ENCODE measurements around the gene RPRD1B. TPM values are rescaled to one million over a fixed set of nuclear protein-coding genes. Genes with fewer than 3 reads are reported as not detected.

RPRD1B gene
- total RNA-seq, 2 donors from 2014 or later: 78.6 to 86.4 TPM

GRCh38 chr20:38031957-38032356, 1.6 kb upstream of the RPRD1B start:
- intact Hi-C loops (cut with DNase I): no loop called here
- no peak for DNase-seq
- ATAC-seq: no peak

GRCh38 chr20:38032585-38033329, 789 bp upstream of the RPRD1B start:
- no peak for DNase-seq
- ATAC-seq: peak; percentile 28 to 42
- intact Hi-C loops (cut with DNase I): no loop called here

- intact Hi-C loops (cut with DNase I): no loop called here
Measured at GRCh38 chr20:38034108-38034649, 633 bp downstream of the RPRD1B start.

GRCh38 chr20:38034961-38035360, 1.4 kb downstream of the RPRD1B start:
- ATAC-seq: no peak
- intact Hi-C loops (cut with DNase I): no loop called here

More at GRCh38 chr20:38034108-38034649, 633 bp downstream of the RPRD1B start:
- DNase-seq (no peak), ATAC-seq (peak; percentile 23 to 24)

DNA sequence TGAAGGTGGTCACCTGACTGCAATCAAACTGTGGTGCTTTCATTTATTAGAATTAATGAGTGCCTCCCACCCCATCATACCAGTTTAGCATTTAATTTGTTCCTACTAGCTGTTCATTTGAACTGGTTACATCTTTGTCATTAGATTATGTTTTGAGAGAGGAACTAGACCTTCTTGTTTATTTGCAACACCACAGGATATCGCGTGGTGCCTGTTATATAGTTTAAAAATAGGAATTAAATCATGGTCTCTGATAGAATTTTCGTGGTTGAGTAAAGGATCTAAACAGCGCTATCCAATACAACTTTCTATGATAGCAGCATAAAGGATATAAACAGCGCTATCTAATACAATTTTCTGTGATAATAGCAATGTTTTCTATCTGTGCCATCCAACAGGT, 2.8 kb downstream of the RPRD1B start:
- DNase-seq (no peak), ATAC-seq (no peak)
- intact Hi-C loops (cut with DNase I): no loop called here

More at GRCh38 chr20:38034961-38035360, 1.4 kb downstream of the RPRD1B start:
- DNase-seq: no peak

DNA sequence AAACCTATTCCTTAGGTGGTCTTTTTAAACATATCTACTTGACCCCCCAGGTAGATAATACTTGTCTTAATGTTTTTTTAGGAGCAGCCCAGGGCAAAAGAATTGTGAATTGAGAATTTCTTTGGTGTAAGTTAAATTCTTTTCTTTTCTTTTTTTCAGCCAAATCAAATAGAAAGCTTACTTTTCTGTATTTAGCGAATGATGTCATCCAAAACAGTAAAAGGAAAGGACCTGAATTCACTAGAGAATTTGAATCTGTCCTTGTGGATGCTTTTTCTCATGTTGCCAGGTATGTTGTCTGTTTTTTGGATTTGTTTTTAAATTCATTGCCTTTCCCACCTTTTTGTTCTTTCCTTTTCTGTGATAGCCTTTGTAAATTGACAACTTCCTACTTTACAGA, 6.7 kb downstream of the RPRD1B start:
- intact Hi-C loops (cut with DNase I): no loop called here
- ATAC-seq: no peak
- no peak for DNase-seq

DNA sequence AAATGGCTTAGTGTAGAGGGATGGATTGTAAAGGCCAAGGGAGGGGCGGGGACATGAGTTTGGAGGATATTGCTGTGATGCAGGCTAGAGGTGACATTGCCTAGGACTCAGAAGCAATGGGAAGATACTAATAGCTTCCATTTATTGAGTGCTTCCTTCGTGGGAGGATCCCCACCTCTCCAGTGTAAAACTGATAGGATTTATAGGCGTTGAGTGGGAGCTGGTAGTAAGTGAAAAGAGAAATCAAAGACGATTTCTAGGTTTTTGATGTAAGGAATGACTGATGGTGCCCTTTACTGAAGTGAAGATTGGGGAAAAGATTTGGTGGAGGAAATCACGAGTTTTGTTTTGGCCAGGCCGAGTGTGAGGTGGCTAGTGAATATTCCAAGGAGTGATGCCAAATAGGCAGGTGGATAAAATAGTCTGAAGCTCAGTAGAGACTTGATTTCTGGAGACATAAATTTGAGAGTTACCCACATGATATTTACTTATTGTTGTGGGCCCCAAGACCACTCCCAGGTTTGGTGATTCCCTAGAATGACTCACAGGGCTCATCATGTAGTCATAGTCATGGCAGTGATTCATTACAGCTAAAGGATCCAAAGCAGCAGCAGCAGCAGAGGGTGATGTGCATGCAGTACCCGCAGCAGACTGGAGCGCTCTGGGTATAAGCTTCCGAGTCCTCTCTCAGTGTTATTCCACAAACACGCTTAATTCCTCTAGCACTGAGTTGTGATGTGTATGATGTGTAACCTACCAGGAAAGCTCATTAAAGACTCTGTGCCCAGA, 10.2 kb downstream of the RPRD1B start:
- intact Hi-C loops (cut with DNase I): no loop called here
- no peak for DNase-seq
- peak in 1 of 2 donors; percentile 79 for ATAC-seq

- intact Hi-C loops (cut with DNase I): no loop called here
- DNase-seq: no peak
- no peak for ATAC-seq
Measured at GRCh38 chr20:38044685-38045084, 11.1 kb downstream of the RPRD1B start.

- ATAC-seq (peak; percentile 50 to 55), DNase-seq (peak; percentile 23)
- intact Hi-C loops (cut with DNase I): no loop called here
Measured at GRCh38 chr20:38046572-38046971, 13.0 kb downstream of the RPRD1B start.

DNA sequence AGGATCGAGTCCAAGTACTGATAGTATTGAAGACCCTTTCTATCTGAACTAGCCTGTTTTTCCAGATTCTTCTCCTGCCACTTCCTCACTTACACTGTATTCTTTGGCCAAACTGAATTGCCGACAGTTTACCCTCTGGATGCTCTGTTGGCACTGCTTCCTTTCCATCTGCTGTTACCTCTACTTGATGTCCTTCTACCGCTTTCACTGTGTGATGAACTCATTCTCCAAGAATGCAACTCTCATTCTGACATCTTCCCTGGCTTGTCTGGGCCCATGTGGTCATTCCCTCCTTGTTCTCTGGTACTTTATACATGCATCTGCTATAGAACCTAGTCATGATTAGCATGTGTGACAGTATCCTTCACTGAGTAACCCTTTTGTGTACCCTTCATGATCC, 16.3 kb downstream of the RPRD1B start:
- intact Hi-C loops (cut with DNase I): no loop called here
- DNase-seq (no peak), ATAC-seq (peak; percentile 15 to 70)

DNA sequence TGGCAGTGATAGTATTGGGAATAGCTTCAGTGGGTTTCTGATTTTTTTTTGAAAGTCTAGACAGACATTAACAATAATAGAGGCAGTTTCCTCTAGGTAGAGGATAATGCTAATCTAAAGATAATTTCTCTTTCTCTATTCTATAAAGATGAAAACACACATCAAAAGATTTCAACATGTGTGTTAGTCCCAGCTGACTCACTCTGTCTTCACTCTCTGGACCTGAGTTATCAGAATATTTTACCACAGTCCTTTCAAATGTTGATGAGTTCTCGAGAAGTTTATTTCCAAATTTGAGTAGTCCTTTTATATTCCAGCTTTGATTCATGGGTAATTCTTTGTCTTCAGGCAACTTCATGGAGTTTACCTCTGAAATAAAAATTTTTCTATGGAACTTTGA, 17.1 kb downstream of the RPRD1B start:
- peak in 1 of 2 donors; percentile 70 for ATAC-seq
- intact Hi-C loops (cut with DNase I): no loop called here
- no peak for DNase-seq

DNA sequence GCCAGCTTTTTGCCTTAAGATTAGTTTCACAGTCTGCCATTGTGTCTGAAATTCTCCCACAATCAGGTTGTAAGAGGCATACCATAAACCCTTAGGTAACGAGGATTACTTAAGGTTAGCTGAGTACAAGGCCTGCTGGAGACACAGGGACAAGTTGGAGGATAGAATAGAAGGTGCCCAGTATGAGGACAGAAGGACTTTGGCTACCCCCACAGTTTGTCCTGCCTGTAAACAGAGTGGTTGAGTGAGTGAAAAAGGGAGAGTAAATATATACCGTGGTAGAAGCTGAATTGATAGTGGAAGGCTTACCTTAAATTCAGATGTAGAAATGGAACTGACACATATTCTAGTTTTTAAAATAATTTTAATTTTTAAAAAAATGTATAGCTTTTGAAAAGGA, 19.3 kb downstream of the RPRD1B start:
- DNase-seq: no peak
- no peak for ATAC-seq
- intact Hi-C loops (cut with DNase I): no loop called here

- intact Hi-C loops (cut with DNase I): loop anchor here in 1 of 2 donors (5.0 kb wide), 2 partner anchors 113 to 268 kb away; partner anchors contain the start of gene TGM2
- ATAC-seq (no peak), DNase-seq (no peak)
Measured at GRCh38 chr20:38054647-38055046, 21.1 kb downstream of the RPRD1B start.

GRCh38 chr20:38055294-38055693, 21.7 kb downstream of the RPRD1B start:
- intact Hi-C loops (cut with DNase I): loop anchor here in 1 of 2 donors (5.0 kb wide), 2 partner anchors 112 to 267 kb away; partner anchors contain the start of gene TGM2
- no peak for DNase-seq
- no peak for ATAC-seq

DNA sequence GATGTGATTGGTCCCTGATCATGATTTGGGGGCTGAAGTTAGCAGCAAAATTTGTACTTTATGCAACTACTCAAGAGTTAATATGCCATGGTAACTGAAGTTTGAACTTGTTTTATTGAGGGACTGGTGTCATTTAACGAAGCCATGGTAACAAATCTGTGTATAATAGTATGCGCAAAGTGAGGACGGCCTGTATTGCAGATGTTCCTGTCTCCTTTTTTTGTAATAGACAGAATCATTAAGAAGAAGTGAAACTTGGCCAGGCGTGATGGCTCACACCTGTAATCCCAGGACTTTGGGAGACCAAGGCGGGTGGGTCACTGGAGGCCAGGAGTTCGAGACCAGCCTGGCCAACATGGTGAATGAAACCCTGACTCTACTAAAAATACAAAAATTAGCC, 22.3 kb downstream of the RPRD1B start:
- no peak for ATAC-seq
- no peak for DNase-seq
- intact Hi-C loops (cut with DNase I): loop anchor here in 1 of 2 donors (5.0 kb wide), 2 partner anchors 111 to 266 kb away; partner anchors contain the start of gene TGM2

- DNase-seq (peak; percentile 93), ATAC-seq (peak; percentile 92 to 94)
- intact Hi-C loops (cut with DNase I): loop anchor here in 1 of 2 donors (5.0 kb wide), 2 partner anchors 110 to 265 kb away; partner anchors contain the start of gene TGM2
Measured at GRCh38 chr20:38057351-38057972, 23.9 kb downstream of the RPRD1B start.

GRCh38 chr20:38059832-38060231, 26.3 kb downstream of the RPRD1B start:
- ATAC-seq (no peak), DNase-seq (no peak)
- intact Hi-C loops (cut with DNase I): loop anchor here (2.0 to 5.0 kb wide), 4 partner anchors 107 to 262 kb away; partner anchors contain the start of gene TGM2 (in 1 of the 2)

GRCh38 chr20:38060536-38060935, 27.0 kb downstream of the RPRD1B start:
- ATAC-seq (no peak), DNase-seq (no peak)
- intact Hi-C loops (cut with DNase I): loop anchor here in 1 of 2 donors (5.0 kb wide), 1 partner anchor 157 kb away; no protein-coding TSS in a partner anchor

DNA sequence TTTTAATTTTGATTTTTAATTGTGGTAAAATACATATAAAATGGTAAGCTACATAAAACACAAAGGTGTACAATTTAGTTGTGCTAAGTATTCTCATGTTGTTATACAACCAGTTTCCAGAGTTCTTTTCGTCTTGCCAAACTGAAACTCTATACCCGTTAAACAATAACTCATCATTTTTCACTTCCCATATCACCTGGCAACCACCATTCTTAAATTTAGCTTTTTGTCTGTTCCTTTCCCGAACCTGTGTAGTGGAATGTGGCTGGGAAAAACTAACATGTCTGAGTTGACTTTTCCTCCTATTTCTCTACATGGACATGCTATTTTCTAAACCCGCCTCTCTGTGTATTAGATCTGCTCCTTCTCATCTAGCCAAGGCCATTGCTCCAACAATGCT, 27.6 kb downstream of the RPRD1B start:
- DNase-seq (no peak), ATAC-seq (no peak)
- intact Hi-C loops (cut with DNase I): loop anchor here in 1 of 2 donors (5.0 kb wide), 1 partner anchor 156 kb away; no protein-coding TSS in a partner anchor
